HG02588 (cell line): Measurements from ENCODE around the gene CUTA.
"Not testable (repeated sequence)": the region's sequence is repeated elsewhere in the genome, so short reads cannot be mapped to it uniquely, and the experiment has no call there.

Source experiments
- ATAC-seq: cut with Tn5 transposase; IDR thresholded peaks from one replicate; pipeline ENCODE4 v1.9.1; 2021; ENCODE audit warnings: mild to moderate bottlenecking, moderate library complexity; ENCODE audit not compliant: unreplicated experiment

Gene CUTA

GRCh38 chr6:33373960-33374910 lies 43.7 kb downstream of the CUTA start:
- no peak for ATAC-seq

GRCh38 chr6:33372526-33373123 lies 45.3 kb downstream of the CUTA start:
- ATAC-seq = no peak

- ATAC-seq = not testable (repeated sequence)
Observed at GRCh38 chr6:33371901-33372300, 46.0 kb downstream of the CUTA start.

GRCh38 chr6:33367715-33368025 lies 50.2 kb downstream of the CUTA start:
- ATAC-seq = not testable (repeated sequence)

- no peak for ATAC-seq
Observed at GRCh38 chr6:33367009-33367714, 50.7 kb downstream of the CUTA start.
